HG02943 (cell line): ENCODE measurements around the gene PCGF1.
"Not testable (repeated sequence)": the region's sequence is repeated elsewhere in the genome, so short reads cannot be mapped to it uniquely, and the experiment has no call there.

Experiments
- ATAC-seq: cut with Tn5 transposase; IDR thresholded peaks from one replicate; pipeline ENCODE4 v1.9.1; 2021; ENCODE audit warnings: mild to moderate bottlenecking, low read depth, moderate library complexity; ENCODE audit not compliant: unreplicated experiment

Gene PCGF1

DNA sequence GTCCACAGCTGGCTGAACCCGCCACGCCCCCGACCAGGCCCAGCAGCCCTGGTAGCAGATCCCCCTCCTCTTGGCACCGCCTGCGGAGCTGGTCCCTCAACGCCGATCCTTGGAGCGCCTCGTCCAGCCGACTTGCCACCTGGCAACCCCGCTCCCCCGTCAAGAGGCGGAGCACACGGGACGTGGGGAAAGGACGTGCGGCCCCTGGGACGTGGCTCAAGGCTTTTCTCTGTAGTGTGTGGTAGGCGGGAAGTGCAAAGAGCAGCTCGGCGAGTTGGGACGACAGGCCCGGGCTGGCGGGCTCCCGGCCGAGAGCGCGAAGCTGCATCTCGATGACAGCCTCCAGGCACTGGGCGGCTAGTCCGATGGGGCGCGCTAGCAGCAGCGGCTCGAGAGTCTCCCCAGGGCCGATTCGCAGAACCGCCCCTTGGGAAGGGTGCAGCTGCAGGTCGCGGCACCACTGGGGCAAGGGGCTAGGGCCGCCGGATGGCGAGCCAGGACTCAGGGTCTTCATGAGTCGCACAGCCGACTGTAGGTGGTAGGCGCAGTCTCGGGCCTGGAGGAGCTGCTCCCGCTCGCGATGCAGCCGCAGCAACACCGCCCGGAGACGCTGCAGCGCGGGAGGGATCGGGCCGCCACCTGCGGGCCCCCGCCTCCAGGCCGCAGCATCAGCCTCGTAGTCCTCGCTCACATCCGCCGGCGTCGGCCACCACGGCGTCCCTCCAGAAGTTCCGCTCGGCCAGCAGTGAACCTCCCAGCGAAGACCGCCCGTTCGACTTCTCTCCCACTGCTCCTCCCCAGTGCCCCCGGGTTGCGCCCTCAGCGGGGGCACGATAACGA, 25.3 kb downstream of the PCGF1 start:
- ATAC-seq, result peak; percentile 44

DNA sequence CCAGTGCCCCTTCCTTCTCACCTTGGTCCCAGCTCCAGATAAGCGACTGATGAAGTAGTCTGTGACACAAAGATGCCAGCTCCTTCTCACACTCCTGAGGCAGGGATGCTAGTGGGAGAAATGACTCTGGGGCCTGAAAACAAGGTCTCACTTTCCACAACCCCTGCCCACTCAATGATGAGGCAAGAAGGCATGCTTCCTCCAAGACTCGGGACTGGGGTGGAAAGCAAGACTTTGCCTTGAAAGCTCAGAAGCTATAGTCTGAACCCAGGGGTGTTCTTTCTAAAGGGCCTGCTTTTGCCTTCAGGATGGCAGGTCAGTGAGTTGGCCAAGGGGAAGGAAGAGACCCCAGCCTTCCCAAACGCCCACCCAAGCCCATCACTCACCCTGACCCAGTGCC, 26.1 kb downstream of the PCGF1 start:
- ATAC-seq, result no peak

DNA sequence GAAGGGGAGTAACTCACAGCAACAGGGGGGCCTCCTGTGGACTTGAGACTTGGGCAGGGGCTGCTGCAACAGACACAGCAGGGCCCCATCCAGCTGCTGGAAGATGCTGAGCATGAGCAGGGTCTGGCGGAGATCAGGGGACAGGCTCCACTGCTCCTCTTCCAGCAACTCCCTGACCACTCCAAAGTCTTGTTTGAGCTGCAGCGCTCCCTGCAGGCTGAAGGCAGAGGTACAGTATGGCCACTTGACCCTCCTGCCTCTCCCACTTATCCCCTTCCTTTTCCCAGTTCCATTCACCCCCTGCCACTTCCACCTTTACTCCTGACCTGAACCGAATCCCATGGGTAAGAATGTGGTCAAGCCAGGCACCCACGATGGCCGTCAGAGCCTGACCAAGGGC, 32.6 kb downstream of the PCGF1 start:
- ATAC-seq, result no peak

DNA sequence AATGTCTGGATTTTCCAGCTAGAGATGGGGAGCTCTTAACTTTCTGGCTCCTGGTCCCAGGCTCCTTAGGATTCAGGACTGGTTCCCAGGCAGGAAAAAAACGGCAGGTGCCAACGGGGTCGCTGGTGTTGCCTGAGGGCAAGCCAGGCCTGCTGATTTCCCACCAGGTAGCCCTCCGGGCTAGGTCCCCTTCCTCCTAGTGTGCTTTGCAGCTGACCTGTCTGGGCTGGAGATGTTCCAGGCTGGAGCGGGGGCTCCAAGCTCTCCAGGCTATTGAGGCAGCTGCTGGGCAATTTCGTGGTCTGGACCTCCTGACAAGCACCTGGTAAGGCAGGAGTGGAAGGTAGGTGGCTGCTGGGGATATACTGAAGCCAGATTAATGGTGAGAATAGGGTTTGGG, 33.0 kb downstream of the PCGF1 start:
- ATAC-seq, result no peak

DNA sequence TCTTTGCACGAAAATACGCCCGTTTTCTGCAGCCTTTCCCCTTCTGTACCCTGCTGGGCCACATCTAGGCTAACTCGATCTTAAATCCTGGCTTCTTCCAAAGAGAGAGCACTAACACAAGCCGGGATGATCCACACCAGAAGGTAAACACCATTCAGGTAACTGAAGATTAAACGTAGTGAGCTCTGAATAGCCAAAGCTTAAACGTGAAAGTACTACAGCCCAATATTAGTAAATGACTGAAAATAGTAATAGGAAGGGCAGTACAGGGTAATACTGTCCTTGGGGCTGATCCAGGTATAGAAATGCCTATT, 34.6 kb downstream of the PCGF1 start:
- ATAC-seq, result no peak

DNA sequence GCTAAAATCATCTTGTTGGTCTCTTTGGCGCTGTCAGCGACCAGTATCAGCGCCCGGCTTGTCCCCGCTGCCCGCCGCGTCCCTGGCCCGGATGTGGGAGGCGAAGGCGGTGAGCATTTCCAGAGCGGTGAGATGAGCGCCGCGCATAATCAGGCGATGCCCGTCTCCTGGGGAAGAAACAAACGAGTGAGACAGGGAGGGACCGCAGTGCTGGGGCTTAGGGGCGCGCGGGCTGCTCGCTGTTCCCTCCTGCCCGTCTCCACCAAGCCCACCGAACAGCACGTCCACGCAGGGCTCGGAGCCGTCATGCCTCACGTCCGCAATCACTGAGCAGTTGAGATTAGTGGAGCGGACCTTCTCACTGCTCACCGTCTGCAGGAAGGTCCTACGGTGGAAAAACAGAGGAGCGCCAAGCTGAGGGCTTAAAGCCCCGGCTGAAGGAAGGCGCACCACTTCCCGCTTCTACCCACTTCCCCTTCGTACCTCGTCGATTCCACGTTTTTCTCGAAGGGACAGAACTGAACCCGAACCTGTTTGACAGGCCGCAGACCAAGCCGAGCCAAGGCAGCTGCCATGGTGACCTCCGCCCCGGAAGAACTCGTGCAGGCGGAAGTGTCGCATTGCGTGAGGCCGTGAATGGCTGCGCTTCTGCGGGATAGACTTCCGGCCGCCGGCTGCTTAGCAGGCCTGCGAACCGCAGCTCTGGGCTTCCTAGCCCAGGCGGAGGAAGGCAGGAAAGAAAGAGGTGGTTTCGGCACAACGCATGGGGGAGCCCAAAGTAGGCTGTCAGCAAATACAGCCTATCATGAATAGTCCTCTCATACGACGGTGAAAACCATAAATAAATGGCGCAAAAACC, 35.2 kb downstream of the PCGF1 start, which contains the start of gene MRPL53:
TSS of gene MRPL53 (minus strand) at position 595 of the 859 bp plus-strand sequence. CDS start at position 575, 20 bp downstream.
- ATAC-seq, result peak; percentile 89

DNA sequence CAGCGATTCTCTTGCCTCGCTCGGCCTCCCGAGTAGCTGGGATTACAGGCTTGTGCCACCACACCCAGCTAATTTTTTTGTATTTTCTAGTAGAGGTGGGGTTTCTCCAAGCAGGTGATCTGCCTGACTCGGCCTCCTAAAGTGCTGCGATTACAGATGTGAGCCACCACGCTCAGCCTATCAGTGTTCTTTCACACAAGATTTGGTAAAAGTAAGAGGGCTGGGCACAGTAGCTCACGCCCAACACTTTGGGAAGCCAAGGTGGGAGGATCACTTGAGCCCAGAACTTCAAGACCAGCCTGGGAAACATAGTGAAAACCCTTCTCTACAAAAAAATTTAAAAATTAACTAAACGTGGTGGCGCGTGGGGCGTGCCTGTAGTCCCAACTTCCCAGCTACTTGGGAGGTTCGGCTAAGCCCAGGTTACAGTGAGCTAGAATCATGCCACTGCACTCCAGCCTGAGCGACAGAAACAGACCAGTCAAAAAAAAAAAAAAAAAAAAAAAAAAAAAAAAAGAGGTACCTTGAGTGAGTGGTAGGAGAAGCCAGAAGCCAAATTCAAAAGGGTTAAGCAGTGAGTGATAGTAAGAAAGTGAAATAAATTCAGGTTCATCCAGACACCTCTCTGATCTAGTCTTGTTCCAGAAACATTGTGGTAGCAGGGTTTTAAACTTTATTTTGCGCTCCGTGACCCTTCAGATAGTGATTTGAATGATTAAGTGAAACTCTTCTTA, 36.0 kb downstream of the PCGF1 start:
- no peak for ATAC-seq

DNA sequence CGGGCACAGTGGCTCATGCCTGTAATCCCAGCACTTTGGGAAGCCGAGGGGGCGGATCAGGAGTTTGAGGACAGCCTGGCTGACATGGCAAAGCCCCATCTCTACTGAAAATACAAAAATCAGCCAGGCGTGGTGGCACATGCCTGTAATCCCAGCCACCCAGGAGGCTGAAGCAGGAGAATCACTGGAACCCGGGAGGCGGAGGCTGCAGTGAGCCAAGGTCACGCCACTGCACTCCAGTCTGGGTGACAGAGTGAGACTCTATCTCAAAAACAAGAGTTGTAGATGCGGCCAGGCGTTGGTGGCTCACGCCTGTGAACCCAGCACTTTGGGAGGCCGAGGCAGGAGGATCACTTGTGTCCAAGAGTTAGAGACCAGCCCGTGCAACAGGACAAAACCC, 36.8 kb downstream of the PCGF1 start:
- ATAC-seq, result not testable (repeated sequence)

DNA sequence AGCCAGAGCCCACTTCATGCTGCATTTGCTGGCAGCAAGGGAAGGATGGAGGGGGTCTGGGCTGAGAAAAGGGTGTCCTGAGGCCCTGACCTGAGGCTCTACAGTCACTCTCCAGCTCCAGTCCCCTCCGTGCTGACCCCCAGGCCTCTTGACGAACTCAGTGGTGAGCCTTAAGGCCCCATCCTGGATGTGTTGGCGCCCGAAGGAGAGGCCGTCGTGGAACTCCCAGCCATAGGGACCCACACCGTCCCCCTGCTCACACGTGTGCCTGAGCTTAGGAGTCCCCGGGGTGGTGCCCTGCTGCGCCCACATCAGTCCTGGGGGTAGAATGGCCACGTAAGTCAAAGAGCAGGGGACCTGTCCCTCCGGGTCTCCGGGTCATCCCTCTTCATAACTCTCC, 43.1 kb downstream of the PCGF1 start:
- peak; percentile 5 for ATAC-seq

DNA sequence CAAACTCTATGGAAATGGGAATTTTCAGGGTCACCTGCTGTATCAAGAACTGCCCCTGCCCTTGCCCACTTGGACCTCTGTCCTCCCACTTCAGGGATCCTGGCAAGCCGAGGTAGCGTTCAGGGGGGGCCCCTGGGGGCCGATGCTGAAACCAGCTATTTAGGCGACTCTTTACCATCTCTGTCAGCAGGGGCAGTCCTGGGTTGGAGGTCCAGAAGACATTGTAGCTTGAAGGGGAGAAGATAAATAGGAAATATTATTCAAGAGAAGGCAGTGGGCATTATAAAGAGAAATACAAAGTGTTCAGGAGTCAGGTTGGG, 44.7 kb downstream of the PCGF1 start:
- no peak for ATAC-seq

DNA sequence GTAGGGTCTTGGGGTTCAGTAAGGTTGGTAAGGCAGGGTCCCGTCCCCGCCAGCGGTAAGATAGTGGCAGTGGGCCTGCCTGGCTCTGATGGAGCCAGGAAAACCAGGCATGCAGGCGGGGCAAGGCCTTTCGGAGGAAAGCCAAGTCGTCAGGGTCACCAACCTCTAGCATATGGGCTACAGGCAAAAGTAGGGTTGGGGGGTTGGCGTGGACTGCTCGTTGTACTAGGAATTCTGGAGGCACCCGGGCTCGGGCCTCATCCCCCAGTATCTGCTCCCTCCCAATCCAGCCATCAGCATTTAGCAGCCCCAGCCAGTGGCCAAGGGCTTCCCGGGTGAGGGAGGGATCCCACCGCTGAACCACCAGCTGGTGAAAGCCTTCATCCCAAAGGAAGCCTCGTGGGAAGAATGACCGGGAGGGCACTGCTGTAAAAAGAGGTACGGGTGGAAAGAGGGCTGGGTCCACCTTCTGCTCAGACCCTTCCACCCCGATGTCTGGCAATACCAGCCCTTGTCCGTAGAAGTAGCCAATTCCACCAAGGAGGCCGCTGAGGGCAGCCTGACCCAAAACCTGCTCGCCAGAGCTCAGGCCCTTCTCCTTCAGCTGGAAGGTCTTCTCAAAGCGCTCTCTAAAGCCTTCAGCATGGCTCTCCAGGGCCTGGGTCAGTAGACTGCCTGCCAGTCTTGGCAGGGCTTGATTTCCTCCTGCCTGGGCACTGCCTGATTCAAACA, 45.3 kb downstream of the PCGF1 start:
- no peak for ATAC-seq

DNA sequence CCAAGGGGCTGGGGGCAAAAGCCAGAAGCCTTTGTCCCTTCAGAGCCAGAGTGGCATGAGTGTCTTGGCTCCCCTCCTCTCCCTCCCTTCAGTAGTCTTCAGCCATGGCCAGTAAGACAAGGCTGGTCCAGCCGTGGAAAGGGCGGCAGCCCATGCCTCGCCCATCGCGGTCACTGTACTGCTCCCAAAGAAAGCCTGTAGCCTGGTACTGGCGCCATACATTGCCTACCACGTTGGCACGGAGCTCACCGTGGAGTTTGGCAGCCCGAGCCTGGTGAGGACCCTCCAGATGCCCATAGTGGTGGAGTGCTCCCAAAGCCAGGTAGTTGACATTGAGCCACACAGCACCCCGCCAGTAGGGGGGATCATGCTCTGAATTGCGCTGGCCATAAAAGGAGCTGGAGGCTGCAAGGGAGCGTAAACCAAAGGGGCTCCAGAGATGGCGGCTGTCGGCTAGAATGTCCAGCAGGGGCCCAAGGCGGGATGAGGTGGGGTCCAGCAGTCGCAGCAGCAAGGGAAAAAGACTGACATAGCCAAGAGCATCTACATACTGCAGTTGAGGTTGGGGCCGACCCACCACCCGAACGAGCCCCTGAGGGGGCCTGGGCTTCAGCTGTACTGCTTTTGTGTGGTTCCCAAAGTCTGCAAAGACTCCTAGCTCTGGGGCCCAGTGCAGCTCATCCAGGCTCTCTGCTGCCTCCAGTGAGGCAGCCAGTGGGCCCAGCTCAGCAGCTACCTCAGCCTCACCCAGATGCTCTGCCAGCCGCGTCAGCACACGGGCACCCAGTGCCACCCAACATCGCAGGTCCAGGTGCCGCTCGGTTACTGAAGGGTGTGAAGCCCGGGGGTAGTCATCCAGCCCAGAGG, 46.1 kb downstream of the PCGF1 start:
- ATAC-seq, result no peak

DNA sequence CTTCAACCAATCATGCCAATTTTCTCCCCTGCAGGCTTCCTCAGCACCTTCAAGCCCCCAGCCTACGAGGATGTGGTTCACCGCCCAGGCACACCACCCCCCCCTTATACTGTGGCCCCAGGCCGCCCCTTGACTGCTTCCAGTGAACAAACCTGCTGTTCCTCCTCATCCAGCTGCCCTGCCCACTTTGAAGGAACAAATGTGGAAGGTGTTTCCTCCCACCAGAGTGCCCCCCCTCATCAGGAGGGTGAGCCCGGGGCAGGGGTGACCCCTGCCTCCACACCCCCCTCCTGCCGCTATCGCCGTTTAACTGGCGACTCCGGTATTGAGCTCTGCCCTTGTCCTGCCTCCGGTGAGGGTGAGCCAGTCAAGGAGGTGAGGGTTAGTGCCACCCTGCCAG, 47.3 kb downstream of the PCGF1 start:
- not testable (repeated sequence) for ATAC-seq

DNA sequence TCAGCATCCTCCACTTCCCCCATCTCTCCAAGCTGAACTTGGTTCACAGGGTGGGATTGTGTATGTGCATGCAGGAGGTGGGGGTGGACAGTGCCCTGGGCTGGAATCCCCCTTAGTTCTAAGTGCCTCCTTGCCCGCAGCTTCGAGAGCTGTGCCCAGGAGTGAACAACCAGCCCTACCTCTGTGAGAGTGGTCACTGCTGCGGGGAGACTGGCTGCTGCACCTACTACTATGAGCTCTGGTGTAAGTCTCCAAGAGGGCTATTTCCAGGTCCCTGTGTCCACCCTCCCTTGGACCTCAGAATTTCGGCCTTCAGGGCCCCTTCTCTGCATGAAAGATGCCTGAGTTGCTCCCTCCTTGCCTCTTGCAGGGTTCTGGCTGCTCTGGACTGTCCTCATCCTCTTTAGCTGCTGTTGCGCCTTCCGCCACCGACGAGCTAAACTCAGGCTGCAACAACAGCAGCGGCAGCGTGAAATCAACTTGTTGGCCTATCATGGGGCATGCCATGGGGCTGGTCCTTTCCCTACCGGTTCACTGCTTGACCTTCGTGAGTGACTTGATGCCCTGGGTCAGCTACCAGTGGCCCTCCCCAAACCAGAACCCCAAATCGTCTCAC, 47.9 kb downstream of the PCGF1 start:
- ATAC-seq, result not testable (repeated sequence)

DNA sequence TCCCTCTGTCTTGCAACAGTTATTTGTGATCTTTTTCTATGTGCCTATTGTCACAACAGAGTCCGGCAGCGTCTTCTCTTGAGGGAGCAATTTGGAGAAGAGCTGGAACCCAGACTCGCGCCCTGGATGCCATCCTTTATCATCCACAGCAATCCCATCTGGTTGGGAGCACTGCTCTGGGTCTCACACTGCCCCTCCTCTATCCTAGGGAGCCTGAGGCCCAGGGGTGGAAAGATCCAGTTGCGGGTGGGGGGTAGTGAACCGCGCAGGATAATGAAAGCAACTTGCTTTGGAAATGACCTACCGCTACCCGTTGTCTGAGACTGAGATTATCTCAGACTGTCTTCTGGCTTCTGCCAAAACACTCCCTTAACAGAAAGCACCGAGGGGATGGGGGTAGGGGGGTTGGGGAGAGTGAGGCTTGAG, 48.5 kb downstream of the PCGF1 start:
- no peak for ATAC-seq

DNA sequence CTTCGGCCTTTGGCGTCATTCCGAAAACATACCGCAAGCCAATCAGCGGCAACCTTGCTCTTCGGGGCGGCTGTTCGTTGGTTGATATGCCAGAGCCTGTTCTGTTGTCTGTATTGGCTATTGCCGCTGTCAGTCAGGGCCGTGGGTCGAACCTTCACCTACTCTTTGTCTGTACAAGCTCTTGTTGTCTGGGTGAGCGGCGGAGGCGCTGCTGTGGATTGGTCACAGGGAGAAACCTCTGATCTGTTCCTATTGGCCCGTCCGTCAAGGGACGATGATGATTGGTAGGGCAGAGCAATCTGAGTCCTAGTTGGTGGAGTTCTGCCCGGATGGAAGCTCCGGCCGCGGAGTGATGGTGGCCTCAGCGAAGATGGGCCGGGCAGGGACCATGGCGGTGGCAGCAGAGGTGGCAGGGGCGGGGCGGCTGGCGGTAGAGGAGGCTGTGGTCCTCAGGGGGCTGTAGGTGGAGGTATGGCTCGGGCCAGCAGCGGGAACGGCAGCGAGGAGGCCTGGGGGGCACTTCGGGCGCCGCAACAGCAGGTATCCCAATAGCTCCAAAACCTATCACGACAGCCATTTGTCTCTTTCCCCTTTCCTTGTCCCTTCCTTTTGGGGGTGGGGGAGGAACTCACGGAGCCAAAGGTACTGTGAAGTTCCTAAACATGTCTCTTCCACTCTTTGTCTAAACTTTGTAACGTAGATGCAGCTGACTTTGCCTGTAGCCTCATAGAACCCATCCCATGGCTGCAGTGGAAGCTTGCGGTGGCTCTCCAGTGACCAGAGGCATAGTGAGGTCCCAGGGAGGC, 49.2 kb downstream of the PCGF1 start, which contains the start of gene WBP1:
TSS of gene WBP1 (plus strand) at position 307 of the 806 bp plus-strand sequence. CDS start at position 472, 165 bp downstream.
- peak; percentile 78 for ATAC-seq

DNA sequence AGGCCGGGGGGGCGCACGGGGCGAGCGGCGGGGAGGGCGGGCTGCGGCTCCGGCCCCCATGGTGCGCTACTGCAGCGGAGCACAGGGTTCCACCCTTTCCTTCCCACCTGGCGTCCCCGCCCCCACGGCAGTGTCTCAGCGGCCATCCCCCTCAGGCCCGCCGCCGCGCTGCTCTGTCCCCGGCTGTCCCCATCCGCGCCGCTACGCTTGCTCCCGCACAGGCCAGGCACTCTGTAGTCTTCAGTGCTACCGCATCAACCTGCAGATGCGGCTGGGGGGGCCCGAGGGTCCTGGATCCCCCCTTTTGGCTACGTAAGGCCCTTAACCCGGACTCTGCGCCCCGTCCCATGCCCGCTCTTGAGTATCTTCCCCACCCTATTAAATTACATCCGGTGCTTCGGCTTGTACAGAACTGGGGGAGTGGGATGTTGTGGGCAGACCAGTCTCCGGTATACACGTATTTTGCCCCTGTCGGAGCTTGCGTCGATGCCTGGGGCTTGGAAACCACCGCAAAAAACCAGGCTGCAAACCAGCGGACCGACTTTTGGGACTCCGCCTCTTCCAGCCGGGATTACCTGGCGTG, 49.9 kb downstream of the PCGF1 start:
- ATAC-seq, result peak; percentile 35

DNA sequence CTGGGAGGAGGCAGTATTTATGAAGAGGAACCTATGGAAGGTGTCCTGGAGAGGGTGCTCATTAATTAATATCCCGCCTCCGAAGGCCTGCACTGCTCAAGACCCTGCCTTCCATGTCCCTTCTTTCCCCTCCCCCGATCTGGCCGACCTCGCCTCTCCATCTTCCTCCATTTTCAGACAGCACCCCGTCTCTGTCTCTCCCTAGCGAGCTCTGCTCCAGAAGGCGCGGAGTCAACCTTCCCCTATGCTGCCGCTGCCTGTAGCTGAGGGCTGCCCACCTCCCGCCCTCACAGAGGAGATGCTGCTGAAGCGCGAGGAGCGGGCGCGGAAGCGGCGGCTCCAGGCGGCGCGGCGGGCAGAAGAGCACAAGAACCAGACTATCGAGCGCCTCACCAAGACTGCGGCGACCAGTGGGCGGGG, 50.4 kb downstream of the PCGF1 start:
- no peak for ATAC-seq
